ENCODE results near the gene KIF27. TPM values are rescaled to one million over a fixed set of nuclear protein-coding genes. Genes with fewer than 3 reads are reported as not detected.
"Not testable (repeated sequence)": the region's sequence is repeated elsewhere in the genome, so short reads cannot be mapped to it uniquely, and the experiment has no call there.

Gene KIF27
- total RNA-seq, 1 donor from 2014 or later = 2.7 TPM

- not testable (repeated sequence) for H3K4me3 Mint-ChIP-seq (ENCODE audit: unreplicated experiment); H3K27me3 Mint-ChIP-seq (ENCODE audit: low read depth); H3K27ac Mint-ChIP-seq (ENCODE audit: unreplicated experiment); DNase-seq (ENCODE audit: low spot score); H3K9me3 Mint-ChIP-seq (ENCODE audit: low read depth); H3K4me1 Mint-ChIP-seq (ENCODE audit: low read depth); H3K36me3 Mint-ChIP-seq (ENCODE audit: low read depth)
- TF ChIP-seq, protein P1, sequence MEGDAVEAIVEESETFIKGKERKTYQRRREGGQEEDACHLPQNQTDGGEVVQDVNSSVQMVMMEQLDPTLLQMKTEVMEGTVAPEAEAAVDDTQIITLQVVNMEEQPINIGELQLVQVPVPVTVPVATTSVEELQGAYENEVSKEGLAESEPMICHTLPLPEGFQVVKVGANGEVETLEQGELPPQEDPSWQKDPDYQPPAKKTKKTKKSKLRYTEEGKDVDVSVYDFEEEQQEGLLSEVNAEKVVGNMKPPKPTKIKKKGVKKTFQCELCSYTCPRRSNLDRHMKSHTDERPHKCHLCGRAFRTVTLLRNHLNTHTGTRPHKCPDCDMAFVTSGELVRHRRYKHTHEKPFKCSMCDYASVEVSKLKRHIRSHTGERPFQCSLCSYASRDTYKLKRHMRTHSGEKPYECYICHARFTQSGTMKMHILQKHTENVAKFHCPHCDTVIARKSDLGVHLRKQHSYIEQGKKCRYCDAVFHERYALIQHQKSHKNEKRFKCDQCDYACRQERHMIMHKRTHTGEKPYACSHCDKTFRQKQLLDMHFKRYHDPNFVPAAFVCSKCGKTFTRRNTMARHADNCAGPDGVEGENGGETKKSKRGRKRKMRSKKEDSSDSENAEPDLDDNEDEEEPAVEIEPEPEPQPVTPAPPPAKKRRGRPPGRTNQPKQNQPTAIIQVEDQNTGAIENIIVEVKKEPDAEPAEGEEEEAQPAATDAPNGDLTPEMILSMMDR (IDR thresholded peaks at IDR 0.05) = peak; percentile 74
Observed at GRCh38 chr9:83837070-83837643, 84.1 kb downstream of the KIF27 start.

DNA sequence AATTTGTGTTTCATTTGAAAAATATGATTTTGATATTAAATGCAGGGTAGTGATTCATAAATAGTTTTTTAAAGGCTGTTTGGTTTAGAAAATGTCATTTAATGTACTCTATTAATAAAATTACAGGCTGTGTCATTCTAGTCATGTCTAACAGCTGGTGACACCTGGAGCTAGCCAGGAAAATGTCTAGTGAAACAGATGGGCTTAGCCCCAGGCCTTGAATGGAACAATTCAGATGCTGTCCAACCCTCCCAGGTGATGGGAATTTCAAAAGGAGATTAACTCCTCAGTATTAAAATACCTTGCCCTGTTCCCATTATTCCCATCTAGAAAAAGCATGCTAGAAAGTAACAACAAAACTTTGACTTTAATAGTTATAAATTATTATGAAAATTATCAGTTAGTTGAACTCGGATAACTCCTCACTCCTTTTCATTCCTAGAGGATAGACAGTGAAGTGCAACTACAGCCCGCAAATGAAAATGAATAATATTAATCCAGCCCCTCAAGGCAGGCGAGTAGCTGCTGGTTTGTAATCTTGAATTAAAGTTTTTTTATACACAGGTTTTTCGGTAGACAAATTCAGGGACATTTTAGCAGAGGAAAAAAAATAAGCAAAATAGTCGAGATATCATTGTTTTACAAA, 90.7 kb downstream of the KIF27 start:
- not testable (repeated sequence) for H3K27ac Mint-ChIP-seq (ENCODE audit: unreplicated experiment); H3K27me3 Mint-ChIP-seq (ENCODE audit: low read depth); H3K9me3 Mint-ChIP-seq (ENCODE audit: low read depth); H3K4me3 Mint-ChIP-seq (ENCODE audit: unreplicated experiment); DNase-seq (ENCODE audit: low spot score); H3K36me3 Mint-ChIP-seq (ENCODE audit: low read depth); H3K4me1 Mint-ChIP-seq (ENCODE audit: low read depth)
- TF ChIP-seq, protein P1 (IDR thresholded peaks at IDR 0.05) = peak; percentile 12

DNA sequence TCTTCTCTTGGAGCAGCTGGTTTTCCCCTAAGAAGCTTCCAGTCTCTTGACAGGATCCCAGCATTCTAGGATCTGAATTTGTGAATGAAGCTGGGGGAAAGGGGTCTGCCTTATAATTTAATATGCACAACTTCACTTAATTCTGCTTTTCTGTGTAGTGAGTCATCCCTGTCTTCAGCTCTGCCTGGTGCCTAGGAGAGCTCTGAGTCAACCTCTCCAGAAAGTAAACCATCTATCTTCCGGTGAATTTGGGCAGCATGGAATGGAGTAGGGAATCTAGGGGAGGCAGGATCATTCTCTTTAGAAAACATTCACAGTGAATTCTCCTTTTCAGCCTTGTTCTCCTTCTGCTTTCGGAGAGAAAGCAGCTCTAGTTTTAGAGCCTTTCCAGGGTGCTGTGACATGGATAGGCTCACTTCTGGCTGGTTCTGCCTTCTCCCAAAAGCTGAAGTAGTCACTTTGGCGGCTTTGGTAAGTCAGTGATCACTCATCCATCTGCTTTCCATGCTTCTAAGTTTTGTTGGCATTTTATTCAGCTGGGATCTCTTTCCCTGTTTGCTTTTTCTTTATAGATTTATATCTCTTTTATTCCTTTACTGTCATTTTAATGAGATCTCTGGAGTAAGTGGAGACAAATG, 96.1 kb downstream of the KIF27 start:
- not testable (repeated sequence) for DNase-seq (ENCODE audit: low spot score); H3K4me3 Mint-ChIP-seq (ENCODE audit: unreplicated experiment); H3K36me3 Mint-ChIP-seq (ENCODE audit: low read depth); H3K9me3 Mint-ChIP-seq (ENCODE audit: low read depth); H3K27me3 Mint-ChIP-seq (ENCODE audit: low read depth); H3K4me1 Mint-ChIP-seq (ENCODE audit: low read depth); H3K27ac Mint-ChIP-seq (ENCODE audit: unreplicated experiment)

GRCh38 chr9:83817356-83818278, 103.6 kb downstream of the KIF27 start, which contains the start of gene GKAP1:
Gene GKAP1, minus strand, starts transcription at chr9:83817769. Its CDS starts 11,252 bp downstream, at chr9:83806517.
- not testable (repeated sequence) for H3K27me3 Mint-ChIP-seq (ENCODE audit: low read depth); H3K9me3 Mint-ChIP-seq (ENCODE audit: low read depth); DNase-seq (ENCODE audit: low spot score); H3K4me1 Mint-ChIP-seq (ENCODE audit: low read depth); H3K36me3 Mint-ChIP-seq (ENCODE audit: low read depth)
- TF ChIP-seq, protein P1 (IDR thresholded peaks at IDR 0.05) = peak; percentile 43
- peak within 1 kb of the TSS; percentile 45 for H3K27ac Mint-ChIP-seq (ENCODE audit: unreplicated experiment)
- H3K4me3 Mint-ChIP-seq (ENCODE audit: unreplicated experiment) = peak within 1 kb of the TSS; percentile 73

DNA sequence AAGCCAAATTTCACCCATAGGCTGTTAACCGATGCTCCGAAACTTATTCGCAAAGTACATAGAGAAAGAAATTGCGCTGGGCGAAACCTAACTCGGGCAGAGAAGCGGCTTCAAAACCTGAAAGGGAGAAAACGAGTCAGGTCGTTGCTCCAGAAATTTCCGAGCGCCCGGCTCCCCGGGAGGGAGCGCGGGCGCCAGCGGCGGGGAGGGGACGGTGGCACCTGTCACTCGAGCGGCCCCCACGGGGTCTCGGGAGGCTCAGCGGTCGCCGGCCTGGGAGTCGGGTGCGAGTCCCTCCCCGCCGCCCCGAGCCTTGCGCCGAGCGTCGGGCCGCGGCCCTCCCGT, 104.2 kb downstream of the KIF27 start:
- not testable (repeated sequence) for DNase-seq (ENCODE audit: low spot score); H3K27ac Mint-ChIP-seq (ENCODE audit: unreplicated experiment); H3K4me1 Mint-ChIP-seq (ENCODE audit: low read depth); H3K27me3 Mint-ChIP-seq (ENCODE audit: low read depth); H3K9me3 Mint-ChIP-seq (ENCODE audit: low read depth); H3K36me3 Mint-ChIP-seq (ENCODE audit: low read depth)
- H3K4me3 Mint-ChIP-seq (ENCODE audit: unreplicated experiment) = peak overlapping the region; percentile 73

DNA sequence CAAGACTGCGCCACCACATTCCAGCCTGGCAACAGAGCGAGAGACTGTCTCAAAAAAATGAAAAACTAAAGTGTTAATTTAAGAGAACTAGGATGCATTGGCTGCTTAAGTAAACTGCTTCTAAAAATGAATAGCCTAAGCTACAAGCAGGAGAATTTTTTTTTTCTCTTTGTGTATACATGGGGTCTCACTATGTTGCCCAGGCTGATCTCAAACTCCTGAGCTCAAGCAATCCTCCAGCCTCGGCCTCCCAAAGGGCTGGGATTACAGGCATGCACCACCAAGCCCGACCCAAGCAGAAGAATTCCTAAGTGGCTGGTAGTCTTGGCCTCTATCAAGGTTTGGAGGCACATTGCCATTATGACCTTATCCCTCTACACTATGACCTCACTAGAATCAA, 106.1 kb downstream of the KIF27 start:
- H3K4me1 Mint-ChIP-seq (ENCODE audit: low read depth); H3K27ac Mint-ChIP-seq (ENCODE audit: unreplicated experiment); DNase-seq (ENCODE audit: low spot score); H3K9me3 Mint-ChIP-seq (ENCODE audit: low read depth); H3K27me3 Mint-ChIP-seq (ENCODE audit: low read depth); H3K4me3 Mint-ChIP-seq (ENCODE audit: unreplicated experiment); H3K36me3 Mint-ChIP-seq (ENCODE audit: low read depth): not testable (repeated sequence)

GRCh38 chr9:83809213-83809612, 112.0 kb downstream of the KIF27 start:
- not testable (repeated sequence) for H3K4me1 Mint-ChIP-seq (ENCODE audit: low read depth); H3K36me3 Mint-ChIP-seq (ENCODE audit: low read depth); DNase-seq (ENCODE audit: low spot score); H3K9me3 Mint-ChIP-seq (ENCODE audit: low read depth); H3K27me3 Mint-ChIP-seq (ENCODE audit: low read depth); H3K27ac Mint-ChIP-seq (ENCODE audit: unreplicated experiment); H3K4me3 Mint-ChIP-seq (ENCODE audit: unreplicated experiment)

DNA sequence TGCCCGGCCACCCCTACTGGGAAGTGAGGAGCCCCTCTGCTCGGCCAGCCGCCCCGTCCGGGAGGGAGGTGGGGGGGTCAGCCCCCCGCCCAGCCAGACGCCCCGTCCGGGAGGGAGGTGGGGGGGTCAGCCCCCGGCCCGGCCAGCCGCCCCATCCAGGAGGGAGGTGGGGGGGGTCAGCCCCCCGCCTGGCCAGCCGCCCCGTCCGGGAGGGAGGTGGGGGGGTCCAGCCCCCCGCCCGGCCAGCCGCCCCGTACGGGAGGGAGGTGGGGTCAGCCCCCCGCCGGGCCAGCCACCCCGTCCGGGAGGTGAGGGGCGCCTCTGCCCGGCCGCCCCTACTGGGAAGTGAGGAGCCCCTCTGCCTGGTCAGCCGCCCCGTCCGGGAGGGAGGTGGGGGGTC, 116.8 kb downstream of the KIF27 start:
- not testable (repeated sequence) for H3K4me1 Mint-ChIP-seq (ENCODE audit: low read depth); H3K9me3 Mint-ChIP-seq (ENCODE audit: low read depth); DNase-seq (ENCODE audit: low spot score); H3K36me3 Mint-ChIP-seq (ENCODE audit: low read depth); H3K4me3 Mint-ChIP-seq (ENCODE audit: unreplicated experiment); H3K27ac Mint-ChIP-seq (ENCODE audit: unreplicated experiment); H3K27me3 Mint-ChIP-seq (ENCODE audit: low read depth)

- not testable (repeated sequence) for H3K4me1 Mint-ChIP-seq (ENCODE audit: low read depth); H3K27me3 Mint-ChIP-seq (ENCODE audit: low read depth); H3K4me3 Mint-ChIP-seq (ENCODE audit: unreplicated experiment); H3K9me3 Mint-ChIP-seq (ENCODE audit: low read depth); H3K36me3 Mint-ChIP-seq (ENCODE audit: low read depth); H3K27ac Mint-ChIP-seq (ENCODE audit: unreplicated experiment); DNase-seq (ENCODE audit: low spot score)
Observed at GRCh38 chr9:83803941-83804340, 117.3 kb downstream of the KIF27 start.
